ENCODE measurements around the gene EMID1.
A peak's percentile ranks its signal among the peaks of the same experiment; 100 is the strongest.

EMID1 gene

GRCh38 chr22:29302681-29303465, 97.2 kb downstream of the EMID1 start:
- peaks cover 32% of the 10 kb centered on the region for H3K27me3 Mint-ChIP-seq
- CTCF ChIA-PET, result interaction anchor here (1.3 to 2.8 kb wide), 2 partner anchors 11 to 21 kb away, joined by 3 to 12 read pairs; no protein-coding TSS in a partner anchor
- H3K4me1 Mint-ChIP-seq, result peaks cover 15% of the 10 kb centered on the region
- no peak overlapping the region for H3K27ac Mint-ChIP-seq
- peaks cover 29% of the 10 kb centered on the region for H3K36me3 Mint-ChIP-seq
- no peaks in the 10 kb centered on the region for H3K9me3 Mint-ChIP-seq
- H3K4me3 Mint-ChIP-seq, result no peak overlapping the region
- no peak for DNase-seq

DNA sequence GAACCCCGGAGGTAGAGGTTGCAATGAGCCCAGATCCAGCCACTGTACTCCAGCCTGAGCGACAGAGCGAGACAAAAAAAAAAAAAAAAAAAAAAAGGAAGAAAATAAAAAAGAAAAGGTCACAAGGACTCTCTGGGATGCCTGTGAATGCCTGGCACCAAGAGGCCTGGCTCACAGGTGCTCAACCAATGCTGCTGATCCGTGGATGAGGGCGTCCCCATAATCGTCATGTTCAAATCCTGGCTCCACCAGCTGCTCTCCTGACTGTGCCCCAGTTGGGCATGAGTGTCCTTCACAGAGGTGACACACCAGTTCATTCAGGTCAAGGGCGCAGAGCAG, 100.1 kb downstream of the EMID1 start:
- Mint-ChIP-seq H3K27me3 (peaks cover 51% of the 10 kb centered on the region), H3K36me3 (peaks cover 8% of the 10 kb centered on the region), H3K4me3 (peak overlapping the region; percentile 70), H3K27ac (no peak overlapping the region), H3K4me1 (peaks cover 37% of the 10 kb centered on the region), H3K9me3 (no peaks in the 10 kb centered on the region)
- CTCF ChIA-PET, result no interaction called here
- no peak for DNase-seq

DNA sequence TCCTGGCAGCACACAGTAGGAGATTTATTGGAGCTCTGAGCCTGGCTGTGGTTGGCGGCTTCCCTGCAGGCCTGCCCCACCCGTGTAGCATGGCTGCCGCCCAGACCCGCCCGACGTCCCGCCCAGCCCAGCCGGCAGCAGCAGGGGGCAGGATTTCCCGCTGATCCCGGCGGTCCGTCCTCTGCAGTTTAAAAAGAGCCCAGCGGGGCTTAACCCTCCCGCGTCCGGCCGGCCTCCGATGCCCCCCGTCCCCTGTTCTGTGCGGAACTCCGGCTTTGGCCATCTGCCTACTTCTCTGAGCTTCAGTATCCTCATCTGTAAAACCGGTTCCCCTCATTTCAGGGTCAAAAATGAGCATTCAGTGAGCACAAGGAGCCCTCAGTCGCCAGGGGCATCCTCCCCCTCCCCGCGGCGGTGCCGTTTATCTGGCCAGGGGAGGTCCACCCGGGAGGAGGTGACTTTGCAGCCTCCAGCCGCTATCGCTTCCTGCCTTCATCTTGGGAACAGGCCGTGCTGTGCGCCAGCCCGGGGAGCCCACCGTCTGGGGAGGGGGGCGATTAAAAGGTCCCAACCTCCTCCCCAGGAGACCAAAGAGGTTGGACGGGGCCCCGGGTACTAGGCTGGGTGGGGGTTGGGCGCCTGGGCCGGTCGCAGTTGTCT, 100.6 kb downstream of the EMID1 start, which contains the start of gene GAS2L1:
Gene GAS2L1, plus strand, starts transcription at position 476 of the 660 bp plus-strand sequence. CDS start 1,456 bp downstream, outside the sequence.
- Mint-ChIP-seq H3K27ac (no peak within 1 kb of the TSS), H3K4me1 (peaks cover 42% of the 10 kb centered on the region)

GRCh38 chr22:29306835-29307595, 101.3 kb downstream of the EMID1 start:
- H3K4me3 Mint-ChIP-seq, result peak overlapping the region; percentile 84
- H3K27ac Mint-ChIP-seq, result no peak overlapping the region
- DNase-seq, result peak; percentile 69
- peaks cover 43% of the 10 kb centered on the region for H3K4me1 Mint-ChIP-seq
- no peaks in the 10 kb centered on the region for H3K9me3 Mint-ChIP-seq
- CTCF ChIA-PET, result interaction anchor here (1.1 kb wide), 1 partner anchor 28 kb away, joined by 3 read pairs; no protein-coding TSS in a partner anchor
- H3K27me3 Mint-ChIP-seq, result peaks cover 60% of the 10 kb centered on the region
- no peaks in the 10 kb centered on the region for H3K36me3 Mint-ChIP-seq

More for the DNA sequence above, 100.6 kb downstream of the EMID1 start, which contains the start of gene GAS2L1:
- peak within 1 kb of the TSS; percentile 84 for H3K4me3 Mint-ChIP-seq
- H3K9me3 Mint-ChIP-seq, result no peaks in the 10 kb centered on the region
- CTCF ChIA-PET, result interaction anchor here (1.1 kb wide), 1 partner anchor 27 kb away, joined by 3 read pairs; no protein-coding TSS in a partner anchor
- peak; percentile 72 for DNase-seq
- peaks cover 56% of the 10 kb centered on the region for H3K27me3 Mint-ChIP-seq
- peaks cover 3% of the 10 kb centered on the region for H3K36me3 Mint-ChIP-seq

- H3K9me3 Mint-ChIP-seq, result no peaks in the 10 kb centered on the region
- CTCF ChIA-PET, result no interaction called here
- no peaks in the 10 kb centered on the region for H3K36me3 Mint-ChIP-seq
- DNase-seq, result no peak
- peaks cover 67% of the 10 kb centered on the region for H3K27me3 Mint-ChIP-seq
- H3K4me1 Mint-ChIP-seq, result peaks cover 47% of the 10 kb centered on the region
- H3K27ac Mint-ChIP-seq, result no peak overlapping the region
- peak overlapping the region; percentile 84 for H3K4me3 Mint-ChIP-seq
Measured at GRCh38 chr22:29307596-29308147, 102.0 kb downstream of the EMID1 start.

DNA sequence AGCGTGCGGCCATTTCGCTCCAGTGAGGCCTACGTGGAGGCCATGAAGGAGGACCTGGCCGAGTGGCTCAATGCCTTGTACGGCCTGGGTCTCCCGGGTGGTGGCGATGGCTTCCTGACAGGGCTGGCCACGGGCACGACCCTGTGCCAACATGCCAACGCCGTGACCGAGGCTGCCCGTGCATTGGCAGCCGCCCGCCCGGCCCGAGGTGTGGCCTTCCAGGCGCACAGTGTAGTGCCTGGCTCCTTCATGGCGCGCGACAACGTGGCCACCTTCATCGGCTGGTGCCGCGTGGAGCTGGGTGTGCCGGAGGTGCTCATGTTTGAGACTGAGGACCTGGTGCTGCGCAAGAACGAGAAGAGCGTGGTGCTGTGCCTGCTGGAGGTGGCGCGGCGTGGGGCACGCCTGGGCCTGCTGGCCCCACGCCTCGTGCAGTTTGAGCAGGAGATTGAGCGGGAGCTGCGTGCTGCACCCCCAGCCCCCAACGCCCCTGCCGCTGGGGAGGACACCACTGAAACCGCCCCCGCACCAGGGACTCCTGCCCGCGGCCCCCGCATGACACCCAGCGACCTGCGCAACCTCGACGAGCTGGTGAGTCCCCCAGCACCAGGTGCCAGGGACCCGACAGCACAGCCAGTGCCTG, 102.6 kb downstream of the EMID1 start:
- Mint-ChIP-seq H3K4me1 (peaks cover 53% of the 10 kb centered on the region), H3K9me3 (no peaks in the 10 kb centered on the region), H3K27me3 (peaks cover 73% of the 10 kb centered on the region), H3K27ac (no peak overlapping the region), H3K36me3 (no peaks in the 10 kb centered on the region), H3K4me3 (peak overlapping the region; percentile 42)
- no peak for DNase-seq
- CTCF ChIA-PET, result no interaction called here

DNA sequence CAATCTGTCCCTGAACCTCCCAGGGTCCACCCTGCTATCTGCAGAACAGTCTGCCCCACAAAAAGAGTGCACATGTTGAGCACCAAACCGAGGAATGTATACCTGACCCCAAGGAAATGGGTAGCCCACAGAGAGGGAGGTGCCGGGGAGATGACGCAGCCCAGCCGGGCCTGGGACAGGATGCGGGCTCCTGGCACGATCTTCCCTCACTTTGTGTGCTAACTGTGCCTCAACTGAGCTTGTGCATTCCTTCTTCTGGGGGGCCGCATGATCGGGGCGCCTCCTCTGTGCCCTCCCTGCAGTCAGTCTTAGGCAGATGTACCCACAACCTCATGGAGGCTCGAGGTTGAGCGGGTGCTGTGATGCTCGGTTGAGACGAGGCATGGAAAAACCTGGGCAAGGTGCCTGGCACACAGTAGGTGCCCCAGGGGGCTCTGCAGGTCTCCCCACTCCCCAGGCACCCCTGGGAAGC, 103.1 kb downstream of the EMID1 start:
- peak; percentile 70 for DNase-seq
- Mint-ChIP-seq H3K4me3 (peak overlapping the region; percentile 42), H3K27me3 (peaks cover 78% of the 10 kb centered on the region), H3K9me3 (no peaks in the 10 kb centered on the region), H3K4me1 (peaks cover 58% of the 10 kb centered on the region), H3K36me3 (no peaks in the 10 kb centered on the region), H3K27ac (peak overlapping the region; percentile 12)
- CTCF ChIA-PET, result no interaction called here
